Neural crest cell (in vitro differentiated cells): ENCODE measurements around the gene NCMAP. TPM values are rescaled to one million over a fixed set of nuclear protein-coding genes. Genes with fewer than 3 reads are reported as not detected.
A peak's percentile ranks its signal among the peaks of the same experiment; 100 is the strongest.

ENCODE experiments used
- DNase-seq: peaks from one replicate; pipeline ENCODE4 v3.0.0; 2021; ENCODE audit warnings: low read depth, mixed read lengths, low spot score
- H3K27ac Mint-ChIP-seq: one replicate; pipeline ENCODE4 v1.8.0; 2021; ENCODE audit warnings: mild to moderate bottlenecking, mixed read lengths; ENCODE audit not compliant: unreplicated experiment
- H3K27me3 Mint-ChIP-seq: 2 replicates; pipeline ENCODE4 v1.8.0; 2021; ENCODE audit warnings: low read depth, mild to moderate bottlenecking, mixed read lengths
- H3K36me3 Mint-ChIP-seq: 2 replicates; pipeline ENCODE4 v1.8.0; 2021; ENCODE audit warnings: low read depth, mild to moderate bottlenecking, mixed read lengths
- H3K4me1 Mint-ChIP-seq: 2 replicates; pipeline ENCODE4 v1.8.0; 2021; ENCODE audit warnings: mixed read lengths
- H3K4me3 Mint-ChIP-seq: one replicate; pipeline ENCODE4 v1.8.0; 2021; ENCODE audit warnings: mild to moderate bottlenecking, mixed read lengths
- H3K9me3 Mint-ChIP-seq: 2 replicates; pipeline ENCODE4 v1.8.0; 2021; ENCODE audit warnings: mixed read lengths
- CTCF ChIP-seq: fragments of 200-600 bp; sonication (generic); conservative IDR thresholded peaks from 2 replicates; pipeline ENCODE4 v1.5.0; 2021; ENCODE audit warnings: antibody characterized with exemption, mild to moderate bottlenecking
- total RNA-seq: library from RNA; stranded (reverse); gene quantifications from 2 replicates; pipeline ENCODE4 v1.2.1, GENCODE V29; 2021

NCMAP gene
- total RNA-seq, 1 donor from 2014 or later: not detected

- Mint-ChIP-seq H3K4me1 (peaks cover 31% of the 10 kb centered on the region), H3K27me3 (peaks cover 12% of the 10 kb centered on the region), H3K36me3 (peaks cover 2% of the 10 kb centered on the region), H3K9me3 (no peaks in the 10 kb centered on the region), H3K4me3 (peak overlapping the region; percentile 99), H3K27ac (peak overlapping the region; percentile 100)
- no peak for DNase-seq
- no peak for TF ChIP-seq CTCF
These were observed 85.8 kb downstream of the NCMAP start for GRCh38 chr1:24641646-24642151.

- H3K36me3 Mint-ChIP-seq: peaks cover 2% of the 10 kb centered on the region
- peak; percentile 89 for DNase-seq
- H3K9me3 Mint-ChIP-seq: no peaks in the 10 kb centered on the region
- TF ChIP-seq CTCF: no peak
- peaks cover 3% of the 10 kb centered on the region for H3K27me3 Mint-ChIP-seq
- H3K27ac Mint-ChIP-seq: peak within 1 kb of the TSS; percentile 100
- peaks cover 31% of the 10 kb centered on the region for H3K4me1 Mint-ChIP-seq
- H3K4me3 Mint-ChIP-seq: peak within 1 kb of the TSS; percentile 99
These were observed 86.8 kb downstream of the NCMAP start, which contains the start of gene SRRM1 for GRCh38 chr1:24642481-24643362. TSS of gene SRRM1 (plus strand) at chr1:24643302. CDS start at chr1:24643327, 25 bp downstream.

- Mint-ChIP-seq H3K27me3 (no peaks in the 10 kb centered on the region), H3K36me3 (peaks cover 2% of the 10 kb centered on the region), H3K4me3 (peak overlapping the region; percentile 99), H3K27ac (peak overlapping the region; percentile 90), H3K9me3 (no peaks in the 10 kb centered on the region), H3K4me1 (peaks cover 31% of the 10 kb centered on the region)
- DNase-seq: no peak
- TF ChIP-seq CTCF: no peak
These were observed 87.6 kb downstream of the NCMAP start for GRCh38 chr1:24643363-24644099.

GRCh38 chr1:24644100-24644384, 88.2 kb downstream of the NCMAP start:
- TF ChIP-seq CTCF: no peak
- peak overlapping the region; percentile 90 for H3K27ac Mint-ChIP-seq
- H3K4me1 Mint-ChIP-seq: peaks cover 31% of the 10 kb centered on the region
- peaks cover 4% of the 10 kb centered on the region for H3K36me3 Mint-ChIP-seq
- peak overlapping the region; percentile 99 for H3K4me3 Mint-ChIP-seq
- no peaks in the 10 kb centered on the region for H3K27me3 Mint-ChIP-seq
- no peak for DNase-seq
- no peaks in the 10 kb centered on the region for H3K9me3 Mint-ChIP-seq

GRCh38 chr1:24648919-24649318, 93.0 kb downstream of the NCMAP start:
- no peak for TF ChIP-seq CTCF
- Mint-ChIP-seq H3K36me3 (peaks cover 28% of the 10 kb centered on the region), H3K4me3 (no peak overlapping the region), H3K27me3 (no peaks in the 10 kb centered on the region), H3K9me3 (no peaks in the 10 kb centered on the region), H3K4me1 (peaks cover 15% of the 10 kb centered on the region), H3K27ac (no peak overlapping the region)
- DNase-seq: no peak
